GM21515 (cell line): Measurements from ENCODE around the gene MYH14.

Source experiments
- ATAC-seq: cut with Tn5 transposase; IDR thresholded peaks from one replicate; pipeline ENCODE4 v1.9.1; 2021; ENCODE audit not compliant: unreplicated experiment

The MYH14 gene

GRCh38 chr19:50287331-50287730, 83.9 kb downstream of the MYH14 start:
- ATAC-seq, result no peak

DNA sequence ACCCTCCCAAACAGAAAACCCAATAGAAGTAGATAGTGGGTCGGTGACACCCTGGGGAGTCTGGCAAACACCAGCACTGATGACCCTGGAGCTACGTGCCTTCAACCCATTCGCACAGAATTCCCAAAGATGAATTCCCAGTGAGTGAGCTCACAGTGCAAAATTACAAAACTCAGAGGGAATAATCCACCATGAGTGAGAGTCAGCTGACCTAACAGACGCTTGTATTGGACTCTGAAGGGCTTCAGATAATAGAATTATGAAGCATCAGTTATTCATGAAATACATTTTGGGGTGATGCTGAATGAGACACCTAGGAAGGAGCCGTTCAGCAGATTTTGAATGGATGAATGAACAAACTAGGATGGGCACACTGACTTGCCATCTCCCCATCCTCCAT, 85.5 kb downstream of the MYH14 start:
- no peak for ATAC-seq

DNA sequence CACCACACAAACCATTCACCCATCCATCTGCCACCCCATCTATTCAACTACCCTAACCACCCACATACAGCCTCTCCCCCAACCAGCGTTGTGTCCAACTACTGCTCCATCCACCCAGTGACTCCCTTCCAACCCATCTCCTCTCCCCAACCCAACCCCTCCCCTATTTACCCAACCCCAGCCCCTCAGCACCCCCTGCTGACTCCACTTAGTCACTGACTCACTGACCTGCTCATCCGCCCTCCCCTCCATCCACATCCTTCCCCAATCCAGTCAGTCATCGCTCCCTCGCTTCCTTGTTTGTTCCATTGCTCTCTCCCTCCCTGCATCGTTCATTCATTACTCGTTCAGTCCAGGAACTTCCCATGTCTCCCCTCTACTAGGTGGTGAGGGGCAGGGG, 86.6 kb downstream of the MYH14 start:
- ATAC-seq, result no peak

DNA sequence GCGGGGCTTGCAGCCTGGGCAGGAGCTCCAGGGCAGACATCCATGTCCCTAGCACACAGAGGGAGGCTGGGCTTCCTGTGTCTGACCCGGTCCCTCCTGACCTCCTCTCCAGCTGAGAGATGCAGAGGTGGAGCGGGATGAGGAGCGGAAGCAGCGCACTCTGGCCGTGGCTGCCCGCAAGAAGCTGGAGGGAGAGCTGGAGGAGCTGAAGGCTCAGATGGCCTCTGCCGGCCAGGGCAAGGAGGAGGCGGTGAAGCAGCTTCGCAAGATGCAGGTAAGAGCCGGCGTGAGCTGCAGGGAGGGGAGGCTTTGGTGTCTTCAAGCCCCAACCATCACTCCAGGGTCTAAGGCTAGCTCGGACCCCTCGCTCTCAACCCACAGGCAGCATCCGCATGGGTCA, 87.4 kb downstream of the MYH14 start:
- no peak for ATAC-seq

- ATAC-seq, result no peak
These were observed 88.9 kb downstream of the MYH14 start for GRCh38 chr19:50292216-50292827.

DNA sequence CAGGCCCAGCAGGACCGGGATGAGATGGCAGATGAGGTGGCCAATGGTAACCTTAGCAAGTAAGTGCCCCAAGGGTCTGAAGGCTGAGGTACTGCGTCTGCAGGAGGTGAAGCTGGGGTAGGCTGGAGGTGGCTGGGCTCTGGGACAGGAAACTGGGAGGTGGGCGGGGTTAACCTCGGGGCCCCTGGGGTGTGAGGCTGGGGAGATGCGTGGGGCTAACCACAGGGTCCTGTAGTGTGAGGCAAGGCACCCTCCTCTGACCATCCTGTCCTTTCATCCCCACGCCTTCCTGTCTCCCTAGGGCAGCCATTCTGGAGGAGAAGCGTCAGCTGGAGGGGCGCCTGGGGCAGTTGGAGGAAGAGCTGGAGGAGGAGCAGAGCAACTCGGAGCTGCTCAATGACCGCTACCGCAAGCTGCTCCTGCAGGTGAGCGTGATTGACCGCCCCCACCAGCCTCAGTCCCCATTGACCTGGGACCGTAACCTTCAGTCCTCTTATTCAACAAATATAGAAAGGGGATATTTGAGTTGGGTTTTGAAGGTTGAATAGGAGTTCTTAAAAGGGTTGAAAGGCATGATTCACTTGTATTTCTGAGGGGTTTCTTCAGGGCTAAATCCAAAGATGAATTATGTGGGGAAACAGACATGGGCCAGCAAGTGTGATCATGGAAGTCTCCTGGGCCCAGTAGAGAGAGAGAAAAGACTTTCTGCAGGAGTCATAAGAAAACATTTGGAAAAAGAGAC, 90.0 kb downstream of the MYH14 start:
- no peak for ATAC-seq

- no peak for ATAC-seq
These were observed 96.6 kb downstream of the MYH14 start for GRCh38 chr19:50300051-50300450.

DNA sequence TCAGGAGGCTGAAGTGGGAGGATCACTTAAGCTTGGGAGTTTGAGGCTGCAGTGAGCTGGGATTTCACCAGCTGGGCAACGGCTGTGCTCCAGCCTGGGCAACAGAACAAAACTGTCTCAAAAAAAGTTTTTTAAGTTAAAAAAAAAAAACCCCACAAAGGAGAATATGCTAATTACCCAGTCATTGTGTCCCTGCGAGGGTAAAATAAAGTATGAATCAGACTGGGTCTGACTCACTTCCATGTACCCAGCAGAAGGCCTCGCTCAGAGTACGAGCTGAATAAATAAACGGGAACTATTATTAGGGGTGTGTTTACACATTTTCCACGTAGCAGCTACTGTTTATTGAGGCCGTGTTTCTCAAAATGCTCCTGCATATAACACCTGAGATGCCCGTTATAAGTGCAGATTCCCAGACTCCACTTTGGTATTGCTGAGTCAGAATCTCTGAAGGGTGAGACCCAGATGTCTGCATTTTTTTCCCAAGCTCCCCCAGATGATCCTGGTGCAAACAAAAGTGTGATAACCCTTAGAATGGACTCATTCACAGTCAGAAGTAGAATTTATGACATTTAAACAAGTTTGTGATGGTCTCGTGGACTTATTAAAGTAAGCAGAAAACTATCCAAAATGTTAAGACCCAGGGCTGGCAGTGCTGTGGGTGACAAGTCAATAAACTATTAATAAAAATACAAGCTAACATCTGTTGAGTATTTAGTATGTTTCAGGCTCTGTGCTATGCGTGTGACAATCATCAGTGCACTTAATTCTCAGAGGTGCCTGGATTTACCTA, 97.6 kb downstream of the MYH14 start:
- no peak for ATAC-seq

DNA sequence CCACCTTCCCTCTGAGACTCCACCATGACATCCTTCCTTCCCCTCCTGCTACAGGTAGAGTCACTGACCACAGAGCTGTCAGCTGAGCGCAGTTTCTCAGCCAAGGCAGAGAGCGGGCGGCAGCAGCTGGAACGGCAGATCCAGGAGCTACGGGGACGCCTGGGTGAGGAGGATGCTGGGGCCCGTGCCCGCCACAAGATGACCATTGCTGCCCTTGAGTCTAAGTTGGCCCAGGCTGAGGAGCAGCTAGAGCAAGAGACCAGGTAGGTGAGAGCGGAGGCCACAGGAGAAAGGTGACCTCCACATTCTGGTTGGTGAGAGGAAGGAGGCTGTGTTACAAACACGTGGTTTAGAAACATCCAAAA, 98.2 kb downstream of the MYH14 start:
- no peak for ATAC-seq

DNA sequence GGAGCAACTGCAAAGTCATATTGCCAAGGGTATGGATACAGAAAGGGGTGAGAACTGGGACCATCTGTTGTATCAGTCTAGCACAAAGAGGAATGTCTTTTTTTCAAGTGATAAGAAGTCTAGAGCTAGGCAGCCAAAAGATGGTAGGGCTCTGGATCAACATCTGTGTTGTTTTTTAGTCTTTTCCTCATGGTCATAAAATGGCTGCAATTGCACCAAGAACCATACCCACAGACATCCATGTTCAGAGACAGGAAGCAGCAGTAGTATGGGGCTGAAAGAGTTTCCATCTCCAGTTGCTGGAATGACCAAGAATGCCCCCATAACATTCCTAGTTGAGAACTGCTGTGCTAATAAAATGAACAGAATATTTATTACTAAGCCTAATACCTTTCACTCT, 100.1 kb downstream of the MYH14 start:
- ATAC-seq, result no peak

- no peak for ATAC-seq
These were observed 105.6 kb downstream of the MYH14 start for GRCh38 chr19:50308991-50309390.

DNA sequence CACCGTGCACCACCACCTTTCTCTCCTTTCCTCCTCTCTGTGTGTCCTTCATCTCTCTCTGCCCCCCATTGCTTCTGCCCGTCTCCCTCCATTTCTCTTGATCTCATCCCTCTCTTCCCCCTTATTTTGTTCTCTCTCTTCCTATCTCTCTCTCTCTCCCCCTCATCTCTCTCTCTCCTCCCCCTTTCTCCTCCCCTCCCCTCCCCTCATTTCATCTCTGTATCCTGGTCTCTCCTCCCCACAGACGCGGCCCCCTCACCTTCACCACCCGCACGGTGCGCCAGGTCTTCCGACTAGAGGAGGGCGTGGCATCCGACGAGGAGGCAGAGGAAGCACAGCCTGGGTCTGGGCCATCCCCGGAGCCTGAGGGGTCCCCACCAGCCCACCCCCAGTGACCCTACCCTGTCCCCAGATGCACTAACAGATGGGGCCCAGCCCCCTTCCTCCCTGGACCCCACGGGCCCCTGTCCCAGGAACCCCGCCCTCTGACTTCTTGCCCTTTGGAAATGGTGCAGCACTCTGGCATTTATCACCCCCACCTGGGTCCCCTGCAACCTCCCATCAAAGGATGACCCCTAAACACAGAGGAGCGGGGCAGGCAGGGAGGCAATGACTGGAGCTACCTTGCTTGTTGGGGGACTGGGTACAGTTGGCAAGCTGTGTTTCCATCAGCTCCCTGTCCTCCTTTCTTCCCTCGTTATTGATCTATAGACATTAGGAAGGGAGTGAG, 106.1 kb downstream of the MYH14 start:
- ATAC-seq, result no peak

GRCh38 chr19:50310759-50311465, 107.5 kb downstream of the MYH14 start:
- no peak for ATAC-seq

- no peak for ATAC-seq
These were observed 108.6 kb downstream of the MYH14 start for GRCh38 chr19:50311723-50312635.

DNA sequence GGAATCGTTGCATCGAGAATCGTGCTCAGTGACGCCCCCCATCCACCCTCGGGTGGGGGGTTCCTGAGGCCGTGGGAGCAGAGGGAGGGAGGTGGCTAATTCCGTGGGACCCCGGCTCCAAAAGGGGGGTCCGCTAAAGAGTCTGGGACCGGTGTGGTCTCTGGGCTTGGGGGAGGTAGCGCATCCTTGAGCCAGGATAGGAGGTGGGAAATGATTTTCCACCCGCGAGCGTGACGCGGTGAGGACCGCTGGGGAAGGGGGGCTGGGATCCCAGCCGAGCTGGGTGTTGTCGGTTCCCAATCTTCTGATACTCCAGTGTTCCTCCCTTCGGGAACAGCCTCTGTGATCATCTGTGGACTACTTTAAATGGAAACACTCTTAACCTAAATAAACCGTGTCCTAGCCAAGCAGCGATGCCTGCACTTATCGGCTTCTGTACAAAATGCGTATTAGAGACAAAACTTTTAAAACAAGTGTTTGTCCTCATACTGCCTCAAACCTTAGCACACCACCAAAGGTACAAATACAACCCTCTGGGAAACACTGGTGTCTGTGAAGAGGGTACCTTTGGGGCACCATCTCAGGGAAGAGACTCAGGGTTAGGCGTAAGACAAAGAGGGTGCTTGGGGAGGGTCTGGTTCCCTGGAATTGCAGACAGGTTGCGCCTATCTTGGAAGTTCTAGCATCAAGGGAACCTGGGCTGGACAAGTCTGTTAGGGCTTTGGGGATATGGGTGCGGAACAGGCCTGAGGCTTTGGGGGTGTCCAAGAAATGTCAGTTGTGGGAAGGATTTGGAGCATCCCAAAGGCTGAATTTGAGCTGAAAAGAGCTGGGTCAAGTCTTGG, 109.8 kb downstream of the MYH14 start:
- ATAC-seq, result no peak

DNA sequence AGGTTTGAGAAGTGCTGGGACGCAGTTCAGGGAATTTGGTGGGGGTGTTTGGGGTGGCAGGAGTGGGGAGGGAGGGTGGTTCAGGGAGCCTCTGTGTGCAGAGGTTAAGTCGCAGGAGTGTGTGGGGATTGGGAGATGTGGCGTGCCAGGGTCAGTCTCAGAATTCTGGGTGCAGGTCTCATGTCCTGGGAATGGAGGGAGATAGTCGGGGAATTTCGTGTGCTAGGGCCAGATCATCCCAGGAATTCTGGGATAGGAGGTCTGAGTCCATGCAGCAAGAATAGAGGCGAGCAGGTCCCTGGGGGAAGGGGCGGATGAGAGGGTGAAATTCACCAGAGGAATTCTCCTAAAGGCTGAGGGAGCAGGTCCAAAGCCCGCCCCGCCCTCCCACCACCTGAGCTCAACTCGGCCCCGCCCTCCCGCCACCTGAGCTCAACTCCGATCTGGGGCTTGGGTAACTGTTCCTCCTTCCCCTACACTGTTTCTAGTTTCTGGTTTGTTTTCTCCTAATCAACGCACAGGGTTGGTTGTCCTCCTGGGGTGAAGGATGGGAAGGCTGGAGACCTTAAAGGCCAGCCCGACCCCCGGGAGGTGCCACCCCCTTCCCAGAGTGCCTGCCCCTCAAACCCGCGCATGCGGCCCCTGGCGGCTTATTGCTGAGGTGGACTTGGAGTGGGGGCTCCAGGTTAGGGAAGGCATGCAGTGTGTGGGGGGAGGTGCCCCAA, 110.6 kb downstream of the MYH14 start:
- no peak for ATAC-seq

DNA sequence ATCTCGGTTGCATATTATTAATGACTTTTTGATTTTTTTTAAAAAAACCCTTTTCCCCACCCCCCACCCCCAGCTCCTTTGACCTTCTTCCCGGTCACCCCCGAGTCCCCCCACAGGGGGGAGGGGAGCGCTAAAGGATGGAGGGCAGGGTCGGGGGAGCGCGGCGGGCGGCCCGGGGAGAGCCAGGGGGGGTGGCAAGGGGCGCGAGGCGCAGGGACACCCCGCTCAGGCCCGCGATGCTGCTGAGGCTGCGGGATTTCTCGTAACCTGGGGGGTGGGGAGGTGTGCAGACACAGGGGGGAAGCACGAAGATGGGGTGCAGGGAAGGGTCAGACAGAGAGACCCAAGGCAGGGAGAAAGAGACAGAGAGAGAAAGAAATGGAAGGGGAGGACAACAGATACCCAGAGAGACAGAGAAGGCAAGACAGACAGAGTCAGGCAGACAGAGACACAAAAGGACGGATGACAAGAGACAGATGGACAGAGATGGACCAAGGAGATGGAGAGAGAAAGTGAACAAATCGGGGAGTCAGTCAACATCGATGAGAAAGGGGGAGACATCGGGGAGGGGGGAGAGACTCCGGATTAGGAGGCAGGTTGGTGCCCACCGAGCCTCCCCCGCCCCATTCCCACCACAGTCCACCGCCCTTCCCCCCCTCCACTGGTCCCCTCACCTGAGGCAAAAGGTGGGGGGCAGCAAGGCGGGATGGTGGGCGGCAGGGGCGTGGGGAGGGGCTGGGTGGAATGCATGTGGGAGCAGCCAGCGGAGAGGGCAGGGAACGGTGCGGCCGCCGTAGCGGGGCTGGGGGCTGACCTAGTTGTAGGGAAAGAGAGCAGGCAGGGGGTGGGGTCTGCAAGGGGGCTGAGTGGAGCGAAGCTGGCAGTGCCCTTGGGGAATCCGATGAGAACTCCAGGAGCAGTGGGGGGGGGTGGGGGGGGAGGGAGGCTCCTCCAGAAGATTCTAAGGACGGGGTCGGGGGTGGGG, 111.6 kb downstream of the MYH14 start:
- no peak for ATAC-seq
